Glutamatergic neuron (in vitro differentiated cells): ENCODE results near the gene AMIGO3. TPM values are rescaled to one million over a fixed set of nuclear protein-coding genes. Genes with fewer than 3 reads are reported as not detected.

Experiments
- DNase-seq: peaks from one replicate; pipeline ENCODE4 v3.0.0; 2022
- H3K27ac Mint-ChIP-seq: one replicate; pipeline ENCODE4 v1.8.0; 2020; ENCODE audit warnings: mild to moderate bottlenecking, mixed read lengths, inconsistent platforms; ENCODE audit not compliant: unreplicated experiment
- H3K27me3 Mint-ChIP-seq: one replicate; pipeline ENCODE4 v1.8.0; 2020; ENCODE audit warnings: mild to moderate bottlenecking, moderate library complexity, mixed read lengths, inconsistent platforms; ENCODE audit not compliant: unreplicated experiment
- H3K36me3 Mint-ChIP-seq: one replicate; pipeline ENCODE4 v1.8.0; 2020; ENCODE audit warnings: mild to moderate bottlenecking, mixed read lengths, inconsistent platforms; ENCODE audit not compliant: unreplicated experiment
- H3K4me1 Mint-ChIP-seq: one replicate; pipeline ENCODE4 v1.8.0; 2020; ENCODE audit warnings: mild to moderate bottlenecking, low read depth, mixed read lengths, inconsistent platforms; ENCODE audit not compliant: unreplicated experiment
- H3K4me3 Mint-ChIP-seq: one replicate; pipeline ENCODE4 v1.8.0; 2020; ENCODE audit warnings: mild to moderate bottlenecking, mixed read lengths, inconsistent platforms; ENCODE audit not compliant: unreplicated experiment
- H3K9me3 Mint-ChIP-seq: one replicate; pipeline ENCODE4 v1.8.0; 2020; ENCODE audit warnings: mild to moderate bottlenecking, moderate library complexity, mixed read lengths, inconsistent platforms; ENCODE audit not compliant: unreplicated experiment
- total RNA-seq: library from RNA; stranded (reverse); fragmentation: NEBNext Ultra II Directional; extraction: Animal tissue kit (Norgen Biotek cat#: 25700); gene quantifications from one replicate; pipeline ENCODE4 v1.2.1, GENCODE V29; 2021; ENCODE audit not compliant: unreplicated experiment
- TF ChIP-seq, protein P1 (sequence below): fragments of 200-600 bp; sonication (generic); IDR thresholded peaks from one replicate; pipeline ENCODE4 v1.5.0; 2021; ENCODE audit not compliant: partially characterized antibody, unreplicated experiment

AMIGO3 gene
- total RNA-seq, 1 donor from 2014 or later, result 1.4 TPM

GRCh38 chr3:49683162-49683561, 36.3 kb downstream of the AMIGO3 start:
- Mint-ChIP-seq H3K27ac (no peak overlapping the region), H3K9me3 (peaks cover 4% of the 10 kb centered on the region), H3K4me3 (no peak overlapping the region), H3K27me3 (peaks cover 6% of the 10 kb centered on the region), H3K4me1 (no peaks in the 10 kb centered on the region), H3K36me3 (peaks cover 5% of the 10 kb centered on the region)
- TF ChIP-seq, protein P1, sequence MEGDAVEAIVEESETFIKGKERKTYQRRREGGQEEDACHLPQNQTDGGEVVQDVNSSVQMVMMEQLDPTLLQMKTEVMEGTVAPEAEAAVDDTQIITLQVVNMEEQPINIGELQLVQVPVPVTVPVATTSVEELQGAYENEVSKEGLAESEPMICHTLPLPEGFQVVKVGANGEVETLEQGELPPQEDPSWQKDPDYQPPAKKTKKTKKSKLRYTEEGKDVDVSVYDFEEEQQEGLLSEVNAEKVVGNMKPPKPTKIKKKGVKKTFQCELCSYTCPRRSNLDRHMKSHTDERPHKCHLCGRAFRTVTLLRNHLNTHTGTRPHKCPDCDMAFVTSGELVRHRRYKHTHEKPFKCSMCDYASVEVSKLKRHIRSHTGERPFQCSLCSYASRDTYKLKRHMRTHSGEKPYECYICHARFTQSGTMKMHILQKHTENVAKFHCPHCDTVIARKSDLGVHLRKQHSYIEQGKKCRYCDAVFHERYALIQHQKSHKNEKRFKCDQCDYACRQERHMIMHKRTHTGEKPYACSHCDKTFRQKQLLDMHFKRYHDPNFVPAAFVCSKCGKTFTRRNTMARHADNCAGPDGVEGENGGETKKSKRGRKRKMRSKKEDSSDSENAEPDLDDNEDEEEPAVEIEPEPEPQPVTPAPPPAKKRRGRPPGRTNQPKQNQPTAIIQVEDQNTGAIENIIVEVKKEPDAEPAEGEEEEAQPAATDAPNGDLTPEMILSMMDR, result no peak
- DNase-seq, result no peak

DNA sequence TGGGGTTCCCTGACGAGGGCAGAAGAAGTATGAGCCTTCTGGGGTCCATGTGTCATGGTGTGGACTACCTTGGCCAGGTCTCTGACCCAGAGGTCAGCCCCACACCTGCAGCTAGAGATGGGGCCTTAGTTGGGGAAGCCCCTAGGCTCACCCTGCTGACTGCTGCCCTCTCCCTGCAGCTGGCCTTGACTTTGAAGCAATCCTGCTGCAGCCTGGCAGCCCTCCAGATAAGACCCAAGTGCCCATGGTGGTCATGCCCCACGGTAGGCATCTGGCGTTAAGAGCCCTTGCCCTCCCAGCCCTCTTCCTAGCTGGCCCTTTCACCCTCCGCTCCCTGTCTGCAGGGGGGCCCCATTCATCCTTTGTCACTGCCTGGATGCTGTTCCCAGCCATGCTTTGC, 37.9 kb downstream of the AMIGO3 start:
- Mint-ChIP-seq H3K27ac (no peak overlapping the region), H3K27me3 (peaks cover 6% of the 10 kb centered on the region), H3K4me3 (no peak overlapping the region), H3K36me3 (peaks cover 5% of the 10 kb centered on the region), H3K4me1 (no peaks in the 10 kb centered on the region), H3K9me3 (peaks cover 4% of the 10 kb centered on the region)
- no peak for DNase-seq
- TF ChIP-seq, protein P1, result no peak

- Mint-ChIP-seq H3K9me3 (peaks cover 4% of the 10 kb centered on the region), H3K36me3 (peaks cover 5% of the 10 kb centered on the region), H3K4me3 (no peak overlapping the region), H3K27ac (no peak overlapping the region), H3K4me1 (no peaks in the 10 kb centered on the region), H3K27me3 (peaks cover 6% of the 10 kb centered on the region)
- DNase-seq, result no peak
- TF ChIP-seq, protein P1, result no peak
Observed at GRCh38 chr3:49681232-49681522, 38.3 kb downstream of the AMIGO3 start.

- Mint-ChIP-seq H3K27me3 (peaks cover 6% of the 10 kb centered on the region), H3K36me3 (peaks cover 5% of the 10 kb centered on the region), H3K27ac (no peak overlapping the region), H3K4me1 (no peaks in the 10 kb centered on the region), H3K4me3 (no peak overlapping the region), H3K9me3 (peaks cover 4% of the 10 kb centered on the region)
- TF ChIP-seq, protein P1, result no peak
- no peak for DNase-seq
Observed at GRCh38 chr3:49680493-49681231, 38.8 kb downstream of the AMIGO3 start.

DNA sequence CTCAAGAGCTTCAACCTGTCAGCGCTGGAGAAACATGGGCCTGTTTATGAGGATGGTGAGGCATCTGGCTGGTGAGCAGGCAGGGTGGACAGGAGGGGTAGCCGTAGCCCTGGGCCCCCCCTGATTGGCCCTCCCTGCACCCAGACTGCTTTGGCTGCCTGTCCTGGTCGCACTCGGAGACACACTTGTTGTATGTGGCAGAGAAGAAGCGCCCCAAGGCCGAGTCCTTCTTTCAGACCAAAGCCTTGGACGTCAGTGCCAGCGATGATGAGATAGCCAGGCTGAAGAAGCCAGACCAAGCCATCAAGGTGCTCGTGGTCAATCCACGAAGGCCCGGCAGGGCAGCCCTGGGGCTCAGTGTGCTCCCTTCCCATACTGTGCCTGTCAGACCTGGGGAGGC, 43.6 kb downstream of the AMIGO3 start:
- H3K4me3 Mint-ChIP-seq, result no peak overlapping the region
- H3K36me3 Mint-ChIP-seq, result peaks cover 5% of the 10 kb centered on the region
- H3K9me3 Mint-ChIP-seq, result peaks cover 13% of the 10 kb centered on the region
- no peak overlapping the region for H3K27ac Mint-ChIP-seq
- DNase-seq, result no peak
- peaks cover 15% of the 10 kb centered on the region for H3K27me3 Mint-ChIP-seq
- H3K4me1 Mint-ChIP-seq, result peaks cover 7% of the 10 kb centered on the region
- TF ChIP-seq, protein P1, result no peak
